Endothelial cell of umbilical vein (primary cell): ENCODE measurements around the gene C4orf54. TPM values are rescaled to one million over a fixed set of nuclear protein-coding genes. Genes with fewer than 3 reads are reported as not detected.

Experiments
- BruUV-seq: library from RNA; stranded (reverse); fragments of 400-500 nt; replicated peaks from 2 replicates; lab custom pipeline; 2021; lab: Mats Ljungman, UMichigan
- CTCF ChIA-PET: fragments of 300-600, 350-600 bp; sonication (Branson Sonifier 250); formaldehyde crosslinking; loops from one replicate; lab custom pipeline; 2021; ENCODE audit warnings: antibody characterized with exemption, inconsistent platforms; lab: Charles Lee
- POLR2A ChIA-PET: fragments of 300-600, 350-600 bp; sonication (Branson Sonifier 250); formaldehyde crosslinking; loops from one replicate; lab custom pipeline; 2021; ENCODE audit warnings: antibody characterized with exemption, inconsistent platforms; lab: Charles Lee
- DNase-seq: peaks from one replicate; pipeline ENCODE4 v3.0.0-alpha.2; 2011; ENCODE audit warnings: low read depth, low spot score
- FAIRE-seq: peaks from 2 replicates; lab custom pipeline; 2011; peaks lifted over from hg19 to GRCh38; lab: Jason Lieb, UNC
- H2AFZ ChIP-seq: 2 replicates; pipeline ENCODE4 v1.6.0; 2012; ENCODE audit warnings: low read depth, low read length, control low read depth, inconsistent platforms
- H3K27ac ChIP-seq: 2 replicates; pipeline ENCODE4 v1.5.1; 2011; ENCODE audit warnings: low read depth, mild to moderate bottlenecking, control low read depth, low read length, moderate library complexity; ENCODE audit not compliant: insufficient read depth
- H3K27me3 ChIP-seq, 2 experiments: 2 replicates each; pipeline versions ENCODE4 v1.6.0 to v1.6.1; 2011; ENCODE audit warnings: low read length in 2 of 2, mixed read lengths in 1 of 2; ENCODE audit not compliant: control insufficient read depth in 2 of 2, insufficient read depth in 2 of 2
- H3K36me3 ChIP-seq, 2 experiments: 2 replicates in 1 of 2; 3 replicates in 1 of 2; pipeline ENCODE4 v1.5.1; 2011; ENCODE audit warnings: low read length in 2 of 2, mild to moderate bottlenecking in 1 of 2, moderate library complexity in 1 of 2; ENCODE audit not compliant: control insufficient read depth in 2 of 2, insufficient read depth in 2 of 2; ENCODE audit errors: extremely low read depth in 1 of 2
- H3K4me1 ChIP-seq: 3 replicates; pipeline ENCODE4 v1.5.1; 2011; ENCODE audit warnings: mild to moderate bottlenecking, low read length; ENCODE audit not compliant: control insufficient read depth, insufficient read depth; ENCODE audit errors: extremely low read depth
- H3K4me2 ChIP-seq: 2 replicates; pipeline ENCODE4 v1.6.1; 2011; ENCODE audit warnings: low read length, control low read depth, mixed read lengths; ENCODE audit not compliant: insufficient read depth
- H3K4me3 ChIP-seq, 3 experiments: fragments of 200-600 bp in 1 of 3; sonication (generic), shearing (Covaris generic) in 1 of 3; replicated peaks in 1 of 3; 2 replicates each; pipeline ENCODE4 v1.5.1; 2011 to 2016; ENCODE audit warnings: control low read depth in 3 of 3, low read length in 3 of 3, mild to moderate bottlenecking in 2 of 3, inconsistent platforms in 1 of 3, low read depth in 1 of 3, moderate library complexity in 1 of 3; ENCODE audit not compliant: insufficient read depth in 1 of 3
- H3K79me2 ChIP-seq: 2 replicates; pipeline ENCODE4 v1.6.0; 2012; ENCODE audit warnings: low read length, inconsistent platforms; ENCODE audit not compliant: control insufficient read depth, insufficient read depth
- H3K9ac ChIP-seq: replicated peaks from 2 replicates; pipeline ENCODE3; 2011; ENCODE audit warnings: low read length, control low read depth; ENCODE audit not compliant: insufficient read depth; ENCODE audit errors: extremely low read depth
- H3K9me1 ChIP-seq: replicated peaks from 3 replicates; pipeline ENCODE4 v1.6.0; 2011; ENCODE audit warnings: mild to moderate bottlenecking, low read length; ENCODE audit not compliant: control insufficient read depth, insufficient read depth; ENCODE audit errors: extremely low read depth
- H3K9me3 ChIP-seq: replicated peaks from 2 replicates; pipeline ENCODE4 v1.5.1; 2012; ENCODE audit warnings: low read length, inconsistent platforms; ENCODE audit not compliant: control insufficient read depth, insufficient read depth
- H4K20me1 ChIP-seq: replicated peaks from 2 replicates; pipeline ENCODE3; 2011; ENCODE audit warnings: mild to moderate bottlenecking, low read length; ENCODE audit not compliant: control insufficient read depth, insufficient read depth; ENCODE audit errors: extremely low read depth
- EZH2 ChIP-seq: IDR thresholded peaks from 2 replicates; pipeline ENCODE4 v1.6.1; 2012; ENCODE audit warnings: borderline replicate concordance, low read depth, mild to moderate bottlenecking, moderate library complexity, low read length, inconsistent platforms; ENCODE audit not compliant: severe bottlenecking
- FOS ChIP-seq: IDR thresholded peaks from 2 replicates; pipeline ENCODE4 v1.6.1; 2011; ENCODE audit warnings: mild to moderate bottlenecking, low read length, moderate library complexity, borderline replicate concordance; ENCODE audit not compliant: insufficient read depth
- GATA2 ChIP-seq: IDR thresholded peaks from 2 replicates; pipeline ENCODE4 v1.7.0; 2011; ENCODE audit warnings: low read depth, mild to moderate bottlenecking, moderate library complexity, mixed read lengths, low read length; ENCODE audit not compliant: insufficient read length, insufficient read depth
- JUN ChIP-seq: IDR thresholded peaks from 2 replicates; pipeline ENCODE4 v1.6.1; 2011; ENCODE audit warnings: borderline replicate concordance, low read depth; ENCODE audit not compliant: insufficient read length, insufficient read depth
- MYC ChIP-seq: IDR thresholded peaks from one replicate; pipeline ENCODE4 v1.6.1; 2011; ENCODE audit warnings: mild to moderate bottlenecking, low read depth, low read length
- POLR2A ChIP-seq: IDR thresholded peaks from 2 replicates; pipeline ENCODE4 v1.6.1; 2012; ENCODE audit warnings: low read depth, mild to moderate bottlenecking, control low read depth, low read length
- POLR2AphosphoS5 ChIP-seq: IDR thresholded peaks from 2 replicates; pipeline ENCODE4 v1.6.1; 2012; ENCODE audit warnings: low read depth, mild to moderate bottlenecking, control low read depth, low read length, moderate library complexity; ENCODE audit not compliant: insufficient read depth
- dilution Hi-C: fragments of 300-500 bp; cut with MboI; formaldehyde crosslinking; loops from one replicate; pipeline ENCODE4 v1.15.0; 2019; ENCODE audit warnings: low sequenced_read_pairs; ENCODE audit not compliant: extremely low pct_ligation_motif_present
- intact Hi-C: fragments of 100-400 bp; cut with micrococcal nuclease; formaldehyde crosslinking; loops from one replicate; pipeline ENCODE4 v1.10.0; 2022
- polyA plus RNA-seq, 4 experiments: library from polyadenylated mRNA; depleted of rRNA in 3 of 4; stranded (reverse) in 3 of 4; unstranded in 1 of 4; fragments of >200 nt; gene quantifications; 2 replicates each; pipeline versions ENCODE4 v1.2.1 to v1.2.3, GENCODE V29; 2011 to 2012; ENCODE audit warnings: missing spikeins in 1 of 4
- total RNA-seq: library from RNA; stranded (reverse); gene quantifications from 2 replicates; pipeline ENCODE4 v1.2.3, GENCODE V29; 2021
- TF ChIP-seq, protein P1 (sequence below): IDR thresholded peaks from 2 replicates; pipeline ENCODE4 v1.6.1; 2011; ENCODE audit not compliant: insufficient read depth, insufficient read length
- TF ChIP-seq, protein P2 (sequence below), 2 donors: IDR thresholded peaks; 1 replicate in 1 of 2; 2 replicates in 1 of 2; pipeline ENCODE4 v1.5.1; 2011; ENCODE audit warnings: low read length in 2 of 2, mild to moderate bottlenecking in 2 of 2, moderate library complexity in 2 of 2, control low read depth in 1 of 2, inconsistent platforms in 1 of 2, low read depth in 1 of 2; ENCODE audit not compliant: insufficient read depth in 1 of 2; ENCODE audit errors: extremely low read depth in 1 of 2

Gene C4orf54
- total and polyA plus RNA-seq, 2 donors (not counting 3 experiments of a cell fraction or from before 2014, with no cell fraction given): not detected

DNA sequence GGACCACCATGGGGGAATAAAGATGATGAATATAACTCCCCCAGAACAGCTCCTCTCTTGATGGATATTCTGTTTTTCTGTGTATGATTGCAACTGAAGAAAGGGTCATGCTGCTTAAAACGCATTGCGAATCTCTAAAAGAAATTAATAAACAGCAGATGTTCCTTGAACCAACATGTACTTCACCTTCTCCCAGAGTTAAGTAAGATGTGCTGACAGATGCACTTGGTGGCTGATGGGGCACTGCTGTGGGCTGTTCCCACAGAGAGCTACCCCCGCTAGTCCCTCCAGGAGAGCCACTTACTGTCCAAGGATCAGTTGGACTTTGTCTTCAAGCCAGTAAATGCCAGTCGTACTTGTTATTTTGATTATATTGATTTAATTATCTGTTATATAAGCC lies 26.3 kb upstream of the C4orf54 start:
- Histone ChIP-seq H2AFZ (no peak overlapping the region), H3K9me3 (no peaks in the 10 kb centered on the region), H3K79me2 (no peaks in the 10 kb centered on the region), H3K4me2 (no peak overlapping the region), H3K27ac (no peak overlapping the region), H3K9ac (no peak overlapping the region), H3K4me3 (no peak overlapping the region), H4K20me1 (no peaks in the 10 kb centered on the region), H3K36me3 (no peaks in the 10 kb centered on the region), H3K27me3 (no peaks in the 10 kb centered on the region), H3K4me1 (no peaks in the 10 kb centered on the region), H3K9me1 (no peaks in the 10 kb centered on the region)
- intact Hi-C loops (no loop called here), dilution Hi-C loops (no loop called here)
- POLR2A ChIA-PET: no interaction called here
- no peak for DNase-seq
- TF ChIP-seq JUN (no peak), MYC (no peak)
- TF ChIP-seq, protein P1, sequence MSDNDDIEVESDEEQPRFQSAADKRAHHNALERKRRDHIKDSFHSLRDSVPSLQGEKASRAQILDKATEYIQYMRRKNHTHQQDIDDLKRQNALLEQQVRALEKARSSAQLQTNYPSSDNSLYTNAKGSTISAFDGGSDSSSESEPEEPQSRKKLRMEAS: no peak
- CTCF ChIA-PET: no interaction called here
- BruUV-seq: no TSS peak
- no peak for FAIRE-seq

DNA sequence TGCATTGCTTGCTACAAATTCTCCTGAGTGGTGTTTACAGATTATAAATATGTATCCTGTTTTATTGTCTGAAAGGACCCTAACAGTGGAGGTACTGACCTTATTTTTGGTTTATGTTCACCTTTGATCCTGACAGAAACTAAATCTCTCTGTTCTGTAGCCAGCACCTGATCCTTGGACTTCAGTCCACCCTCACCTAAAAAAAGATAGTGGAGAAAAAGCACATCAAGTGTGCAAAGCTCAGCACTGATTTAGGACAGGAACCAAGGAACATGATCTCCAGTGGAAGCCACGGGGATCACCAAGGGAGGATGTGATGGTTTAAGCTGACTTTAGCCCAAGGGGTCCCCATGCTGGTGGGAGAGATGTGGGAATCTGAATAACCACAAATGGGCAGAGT lies 22.3 kb upstream of the C4orf54 start:
- H3K9me1 ChIP-seq: no peaks in the 10 kb centered on the region
- H3K27me3 ChIP-seq: no peaks in the 10 kb centered on the region
- H2AFZ ChIP-seq: no peak overlapping the region
- no peaks in the 10 kb centered on the region for H3K79me2 ChIP-seq
- ChIA-PET POLR2A (no interaction called here), CTCF (no interaction called here)
- intact Hi-C loops (no loop called here), dilution Hi-C loops (no loop called here)
- FAIRE-seq (no peak), DNase-seq (no peak)
- H3K4me1 ChIP-seq: no peaks in the 10 kb centered on the region
- TF ChIP-seq, protein P1: no peak
- TF ChIP-seq MYC: no peak
- TF ChIP-seq POLR2AphosphoS5: no peak
- TF ChIP-seq, protein P2, sequence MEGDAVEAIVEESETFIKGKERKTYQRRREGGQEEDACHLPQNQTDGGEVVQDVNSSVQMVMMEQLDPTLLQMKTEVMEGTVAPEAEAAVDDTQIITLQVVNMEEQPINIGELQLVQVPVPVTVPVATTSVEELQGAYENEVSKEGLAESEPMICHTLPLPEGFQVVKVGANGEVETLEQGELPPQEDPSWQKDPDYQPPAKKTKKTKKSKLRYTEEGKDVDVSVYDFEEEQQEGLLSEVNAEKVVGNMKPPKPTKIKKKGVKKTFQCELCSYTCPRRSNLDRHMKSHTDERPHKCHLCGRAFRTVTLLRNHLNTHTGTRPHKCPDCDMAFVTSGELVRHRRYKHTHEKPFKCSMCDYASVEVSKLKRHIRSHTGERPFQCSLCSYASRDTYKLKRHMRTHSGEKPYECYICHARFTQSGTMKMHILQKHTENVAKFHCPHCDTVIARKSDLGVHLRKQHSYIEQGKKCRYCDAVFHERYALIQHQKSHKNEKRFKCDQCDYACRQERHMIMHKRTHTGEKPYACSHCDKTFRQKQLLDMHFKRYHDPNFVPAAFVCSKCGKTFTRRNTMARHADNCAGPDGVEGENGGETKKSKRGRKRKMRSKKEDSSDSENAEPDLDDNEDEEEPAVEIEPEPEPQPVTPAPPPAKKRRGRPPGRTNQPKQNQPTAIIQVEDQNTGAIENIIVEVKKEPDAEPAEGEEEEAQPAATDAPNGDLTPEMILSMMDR (IDR thresholded peaks at IDR 0.05; ENCODE audit: extremely low read depth in 1 of 2, insufficient read depth in 1 of 2, low read depth in 1 of 2, low read length in 2 of 2): no peak
- no peak for TF ChIP-seq POLR2A
- TF ChIP-seq EZH2: no peak
- TF ChIP-seq GATA2: no peak
- TF ChIP-seq JUN: no peak
- TF ChIP-seq FOS: no peak
- no peaks in the 10 kb centered on the region for H3K9me3 ChIP-seq
- BruUV-seq: no TSS peak
- no peak overlapping the region for H3K9ac ChIP-seq
- no peaks in the 10 kb centered on the region for H3K36me3 ChIP-seq
- no peaks in the 10 kb centered on the region for H4K20me1 ChIP-seq
- no peak overlapping the region for H3K4me2 ChIP-seq
- no peak overlapping the region for H3K27ac ChIP-seq
- no peak overlapping the region for H3K4me3 ChIP-seq
